ENCODE data around the gene ZNF441. TPM values are rescaled to one million over a fixed set of nuclear protein-coding genes. Genes with fewer than 3 reads are reported as not detected.

Gene ZNF441
- total and polyA plus RNA-seq, 10 of the 15 experiments (the other 5 are each of a cell fraction or from before 2014, with no cell fraction given): 1.0 to 9.4 (median 4.3) TPM

GRCh38 chr19:11821474-11822109 lies 54.8 kb downstream of the ZNF441 start (continued):
- TF ChIP-seq CUX1 (IDR thresholded peaks at IDR 0.05; ENCODE audit: insufficient replicate concordance, low read depth, low read length) (no peak), USF2 (IDR thresholded peaks at IDR 0.05; ENCODE audit: borderline replicate concordance, low read depth, low read length) (no peak), WRNIP1 (IDR thresholded peaks at IDR 0.05; ENCODE audit: borderline replicate concordance, low read depth, low read length) (no peak)
